SK-N-SH (cell line): ENCODE data around the gene ISYNA1. TPM values are rescaled to one million over a fixed set of nuclear protein-coding genes. Genes with fewer than 3 reads are reported as not detected.

Source experiments
- CTCF ChIA-PET: fragments of 300-600, 350-600 bp; formaldehyde crosslinking; extraction: SDS; loops from one replicate; lab custom pipeline; 2021; lab: Yijun Ruan, JAX
- POLR2A ChIA-PET: fragments of 350-600 bp; sonication (Branson Sonifier 250); formaldehyde crosslinking; extraction: SDS; loops from one replicate; lab custom pipeline; 2020; ENCODE audit warnings: antibody characterized with exemption, inconsistent platforms; lab: Yijun Ruan, JAX
- DNase-seq: peaks from one replicate; pipeline ENCODE4 v3.0.0; 2012
- H2AFZ ChIP-seq: fragments of 200-600 bp; sonication (generic); 2 replicates; pipeline ENCODE4 v1.8.1; 2016; ENCODE audit warnings: antibody characterized with exemption, mild to moderate bottlenecking, low read depth
- H3F3A ChIP-seq: fragments of 200-600 bp; sonication (generic); replicated peaks from 2 replicates; pipeline ENCODE3; 2016; ENCODE audit warnings: antibody characterized with exemption, mild to moderate bottlenecking; ENCODE audit not compliant: insufficient read depth
- H3K27ac ChIP-seq, 2 experiments: fragments of 200-500 bp in 1 of 2; fragments of 200-600 bp in 1 of 2; sonication (Bioruptor generic) in 1 of 2; sonication (generic), shearing (Covaris generic) in 1 of 2; 2 replicates each; pipeline versions ENCODE4 v1.5.1 to v1.6.1; 2014 to 2016; ENCODE audit warnings: low read depth in 2 of 2, inconsistent platforms in 1 of 2, low read length in 1 of 2, mild to moderate bottlenecking in 1 of 2, mixed read lengths in 1 of 2
- H3K27me3 ChIP-seq: fragments of 200-600 bp; sonication (generic), shearing (Covaris generic); 2 replicates; pipeline ENCODE4 v1.6.1; 2016; ENCODE audit warnings: mixed run types; ENCODE audit not compliant: insufficient read depth
- H3K36me3 ChIP-seq, 2 experiments: fragments of 200-500 bp in 1 of 2; fragments of 200-600 bp in 1 of 2; sonication (Bioruptor generic) in 1 of 2; sonication (generic) in 1 of 2; replicated peaks in 1 of 2; 2 replicates each; pipeline versions ENCODE3 to v1.5.1; 2014 to 2016; ENCODE audit warnings: low read length in 1 of 2, mild to moderate bottlenecking in 1 of 2; ENCODE audit not compliant: insufficient read depth in 2 of 2, control insufficient read depth in 1 of 2
- H3K4me1 ChIP-seq, 2 experiments: fragments of 200-500 bp in 1 of 2; fragments of 200-600 bp in 1 of 2; sonication (Bioruptor generic) in 1 of 2; sonication (generic), shearing (Covaris generic) in 1 of 2; 2 replicates each; pipeline versions ENCODE4 v1.5.1 to v1.6.1; 2014 to 2016; ENCODE audit warnings: low read depth in 1 of 2, low read length in 1 of 2, mixed run types in 1 of 2; ENCODE audit not compliant: insufficient read depth in 2 of 2, control insufficient read depth in 1 of 2
- H3K4me2 ChIP-seq: fragments of 200-600 bp; sonication (generic), shearing (Covaris generic); 2 replicates; pipeline ENCODE4 v1.6.1; 2017; ENCODE audit warnings: mixed run types
- H3K4me3 ChIP-seq, 2 experiments: fragments of 200-500 bp in 1 of 2; fragments of 200-600 bp in 1 of 2; sonication (Bioruptor generic) in 1 of 2; sonication (generic), shearing (Covaris generic) in 1 of 2; 2 replicates each; pipeline versions ENCODE4 v1.5.1 to v1.8.1; 2014 to 2016; ENCODE audit warnings: low read depth in 2 of 2, inconsistent platforms in 1 of 2, low read length in 1 of 2, mild to moderate bottlenecking in 1 of 2, mixed read lengths in 1 of 2, moderate library complexity in 1 of 2
- H3K79me2 ChIP-seq: fragments of 200-600 bp; sonication (generic); 2 replicates; pipeline ENCODE4 v1.8.1; 2017; ENCODE audit warnings: mild to moderate bottlenecking; ENCODE audit not compliant: insufficient read depth
- H3K9ac ChIP-seq: fragments of 200-600 bp; sonication (generic); 2 replicates; pipeline ENCODE4 v1.6.1; 2017; ENCODE audit warnings: mixed run types
- H3K9me2 ChIP-seq: fragments of 200-600 bp; sonication (generic); 2 replicates; pipeline ENCODE4 v1.6.1; 2017; ENCODE audit warnings: mixed run types
- H3K9me3 ChIP-seq: fragments of 200-600 bp; sonication (generic); 2 replicates; pipeline ENCODE4 v1.6.1; 2017; ENCODE audit warnings: mixed run types, mild to moderate bottlenecking, moderate library complexity
- H4K20me1 ChIP-seq: fragments of 200-600 bp; sonication (generic); 2 replicates; pipeline ENCODE4 v1.6.1; 2017; ENCODE audit warnings: mild to moderate bottlenecking, mixed run types; ENCODE audit not compliant: insufficient read depth
- CHD2 ChIP-seq: fragments of 150-350 bp; IDR thresholded peaks from 2 replicates; pipeline ENCODE4 v1.6.1; 2018; ENCODE audit warnings: low read length; ENCODE audit not compliant: partially characterized antibody
- EZH2phosphoT487 ChIP-seq: fragments of 200-600 bp; sonication (generic); IDR thresholded peaks from 2 replicates; pipeline ENCODE4 v1.6.1; 2017; ENCODE audit warnings: low read depth, mixed run types, mild to moderate bottlenecking, antibody characterized with exemption, moderate library complexity, borderline replicate concordance
- FOSL2 ChIP-seq: IDR thresholded peaks from 2 replicates; pipeline ENCODE4 v1.4.0; 2012; ENCODE audit warnings: low read depth, mild to moderate bottlenecking, moderate library complexity, borderline replicate concordance
- FOXJ3 ChIP-seq: sonication (generic); formaldehyde crosslinking; IDR thresholded peaks from 2 replicates; pipeline ENCODE4 v1.5.1; 2020; ENCODE audit warnings: mild to moderate bottlenecking, missing genetic modification reagents
- FOXM1 ChIP-seq: IDR thresholded peaks from 2 replicates; pipeline ENCODE4 v1.4.0; 2012; ENCODE audit warnings: low read depth, mild to moderate bottlenecking
- GATA2 ChIP-seq: sonication (generic); formaldehyde crosslinking; IDR thresholded peaks from 2 replicates; pipeline ENCODE4 v1.5.0; 2020; ENCODE audit warnings: mild to moderate bottlenecking, missing genetic modification reagents
- MXI1 ChIP-seq: IDR thresholded peaks from 2 replicates; pipeline ENCODE4 v1.6.1; 2012; ENCODE audit warnings: mild to moderate bottlenecking, low read depth, low read length, improper control_type of control experiment
- NFIC ChIP-seq: IDR thresholded peaks from 2 replicates; pipeline ENCODE4 v1.4.0; 2012; ENCODE audit warnings: borderline replicate concordance
- NRF1 ChIP-seq: IDR thresholded peaks from 2 replicates; pipeline ENCODE4 v1.6.1; 2012; ENCODE audit warnings: low read depth, mild to moderate bottlenecking, low read length
- POLR2AphosphoS5 ChIP-seq: IDR thresholded peaks from 2 replicates; pipeline ENCODE4 v1.6.1; 2012; ENCODE audit warnings: low read depth, low read length
- RCOR1 ChIP-seq: fragments of 150-350 bp; IDR thresholded peaks from 2 replicates; pipeline ENCODE4 v1.6.1; 2017; ENCODE audit warnings: antibody characterized with exemption, low read length
- RXRA ChIP-seq: IDR thresholded peaks from 2 replicates; pipeline ENCODE4 v1.4.0; 2012; ENCODE audit warnings: low read depth, mild to moderate bottlenecking, borderline replicate concordance
- SMC3 ChIP-seq: IDR thresholded peaks from 2 replicates; pipeline ENCODE4 v1.6.1; 2012; ENCODE audit warnings: low read depth, low read length, improper control_type of control experiment
- YY1 ChIP-seq: IDR thresholded peaks from 2 replicates; pipeline ENCODE4 v1.4.0; 2012; ENCODE audit warnings: low read depth, mild to moderate bottlenecking
- WGBS: methylation state at CpG from one replicate; pipeline ENCODE4 v1.1.6; 2017; ENCODE audit warnings: low lambda C conversion rate; 5-methylcytosine and 5-hydroxymethylcytosine counted together
- polyA plus RNA-seq, 3 experiments: library from polyadenylated mRNA; depleted of rRNA; stranded (reverse); fragments of >200 nt; gene quantifications; 2 replicates each; pipeline ENCODE4 v1.2.3, GENCODE V29; 2012
- TF ChIP-seq, protein P1 (sequence below): IDR thresholded peaks from 2 replicates; pipeline ENCODE4 v1.4.0; 2012; ENCODE audit warnings: low read depth
- TF ChIP-seq, protein P2 (sequence below): fragments of 150-350 bp; IDR thresholded peaks from 2 replicates; pipeline ENCODE4 v1.6.1; 2016; ENCODE audit warnings: mild to moderate bottlenecking, low read depth, low read length
- TF ChIP-seq, protein P3 (sequence below): IDR thresholded peaks from 2 replicates; pipeline ENCODE4 v1.4.0; 2012; ENCODE audit warnings: low read depth, borderline replicate concordance
- TF ChIP-seq, protein P4 (sequence below): IDR thresholded peaks from 2 replicates; pipeline ENCODE4 v1.4.0; 2012; ENCODE audit warnings: low read depth, borderline replicate concordance
- TF ChIP-seq, protein P5 (sequence below): IDR thresholded peaks from 2 replicates; pipeline ENCODE4 v1.6.1; 2012; ENCODE audit warnings: mild to moderate bottlenecking, low read depth, low read length, moderate library complexity

ISYNA1 gene
- polyA plus RNA-seq, 1 of the 3 experiments (the other 2 are of a cell fraction) = 48.0 TPM

DNA sequence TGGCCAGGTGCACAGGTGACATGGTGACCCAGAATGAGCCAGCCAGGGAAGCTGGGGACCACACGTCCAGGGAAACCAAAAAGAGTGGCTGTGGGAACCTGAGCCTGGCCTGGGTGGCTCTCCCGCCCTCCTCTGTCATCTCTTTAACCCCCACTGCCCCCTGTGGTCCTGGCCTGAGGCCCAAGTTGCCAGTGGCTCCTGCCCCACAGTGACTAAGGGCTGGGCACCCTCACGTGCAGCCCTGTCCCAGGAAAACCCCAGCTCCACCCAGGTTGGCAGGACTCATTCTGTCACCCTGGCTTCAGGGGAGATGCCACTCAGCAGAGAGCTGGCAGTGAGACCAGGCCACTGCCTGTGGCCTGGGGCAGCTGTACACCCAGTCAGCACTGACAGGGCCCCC lies 30.6 kb upstream of the ISYNA1 start:
- 64% methylated on average over 3 of the region's 3 CpGs for WGBS
- Histone ChIP-seq H3K9ac (no peak overlapping the region), H4K20me1 (peaks cover 38% of the 10 kb centered on the region), H3K4me2 (no peak overlapping the region), H3K36me3 (no peaks in the 10 kb centered on the region), H2AFZ (no peak overlapping the region), H3K9me2 (no peaks in the 10 kb centered on the region), H3K9me3 (no peaks in the 10 kb centered on the region), H3F3A (peaks cover 5% of the 10 kb centered on the region), H3K4me3 (no peak overlapping the region), H3K27me3 (no peaks in the 10 kb centered on the region), H3K27ac (no peak overlapping the region), H3K79me2 (peaks cover 20% of the 10 kb centered on the region; the same call in 1 of the 2 replicates), H3K4me1 (peaks cover 0 to 5% of the 10 kb centered on the region in 2 experiments; a peak in 1 of 4 replicates)
- no peak for DNase-seq
- TF ChIP-seq GATA2 (no peak), RXRA (no peak), EZH2phosphoT487 (no peak), NFIC (no peak), CHD2 (no peak), FOSL2 (no peak), FOXJ3 (CRISPR knock-in tag) (no peak), SMC3 (no peak), POLR2AphosphoS5 (no peak), NRF1 (no peak), YY1 (no peak), MXI1 (no peak), FOXM1 (no peak), RCOR1 (no peak)
- TF ChIP-seq, protein P1, sequence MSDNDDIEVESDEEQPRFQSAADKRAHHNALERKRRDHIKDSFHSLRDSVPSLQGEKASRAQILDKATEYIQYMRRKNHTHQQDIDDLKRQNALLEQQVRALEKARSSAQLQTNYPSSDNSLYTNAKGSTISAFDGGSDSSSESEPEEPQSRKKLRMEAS = no peak
- TF ChIP-seq, protein P2, sequence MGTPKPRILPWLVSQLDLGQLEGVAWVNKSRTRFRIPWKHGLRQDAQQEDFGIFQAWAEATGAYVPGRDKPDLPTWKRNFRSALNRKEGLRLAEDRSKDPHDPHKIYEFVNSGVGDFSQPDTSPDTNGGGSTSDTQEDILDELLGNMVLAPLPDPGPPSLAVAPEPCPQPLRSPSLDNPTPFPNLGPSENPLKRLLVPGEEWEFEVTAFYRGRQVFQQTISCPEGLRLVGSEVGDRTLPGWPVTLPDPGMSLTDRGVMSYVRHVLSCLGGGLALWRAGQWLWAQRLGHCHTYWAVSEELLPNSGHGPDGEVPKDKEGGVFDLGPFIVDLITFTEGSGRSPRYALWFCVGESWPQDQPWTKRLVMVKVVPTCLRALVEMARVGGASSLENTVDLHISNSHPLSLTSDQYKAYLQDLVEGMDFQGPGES = no peak
- TF ChIP-seq, protein P3, sequence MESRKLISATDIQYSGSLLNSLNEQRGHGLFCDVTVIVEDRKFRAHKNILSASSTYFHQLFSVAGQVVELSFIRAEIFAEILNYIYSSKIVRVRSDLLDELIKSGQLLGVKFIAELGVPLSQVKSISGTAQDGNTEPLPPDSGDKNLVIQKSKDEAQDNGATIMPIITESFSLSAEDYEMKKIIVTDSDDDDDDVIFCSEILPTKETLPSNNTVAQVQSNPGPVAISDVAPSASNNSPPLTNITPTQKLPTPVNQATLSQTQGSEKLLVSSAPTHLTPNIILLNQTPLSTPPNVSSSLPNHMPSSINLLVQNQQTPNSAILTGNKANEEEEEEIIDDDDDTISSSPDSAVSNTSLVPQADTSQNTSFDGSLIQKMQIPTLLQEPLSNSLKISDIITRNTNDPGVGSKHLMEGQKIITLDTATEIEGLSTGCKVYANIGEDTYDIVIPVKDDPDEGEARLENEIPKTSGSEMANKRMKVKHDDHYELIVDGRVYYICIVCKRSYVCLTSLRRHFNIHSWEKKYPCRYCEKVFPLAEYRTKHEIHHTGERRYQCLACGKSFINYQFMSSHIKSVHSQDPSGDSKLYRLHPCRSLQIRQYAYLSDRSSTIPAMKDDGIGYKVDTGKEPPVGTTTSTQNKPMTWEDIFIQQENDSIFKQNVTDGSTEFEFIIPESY = no peak
- TF ChIP-seq, protein P4, sequence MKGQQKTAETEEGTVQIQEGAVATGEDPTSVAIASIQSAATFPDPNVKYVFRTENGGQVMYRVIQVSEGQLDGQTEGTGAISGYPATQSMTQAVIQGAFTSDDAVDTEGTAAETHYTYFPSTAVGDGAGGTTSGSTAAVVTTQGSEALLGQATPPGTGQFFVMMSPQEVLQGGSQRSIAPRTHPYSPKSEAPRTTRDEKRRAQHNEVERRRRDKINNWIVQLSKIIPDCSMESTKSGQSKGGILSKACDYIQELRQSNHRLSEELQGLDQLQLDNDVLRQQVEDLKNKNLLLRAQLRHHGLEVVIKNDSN = no peak
- TF ChIP-seq, protein P5, sequence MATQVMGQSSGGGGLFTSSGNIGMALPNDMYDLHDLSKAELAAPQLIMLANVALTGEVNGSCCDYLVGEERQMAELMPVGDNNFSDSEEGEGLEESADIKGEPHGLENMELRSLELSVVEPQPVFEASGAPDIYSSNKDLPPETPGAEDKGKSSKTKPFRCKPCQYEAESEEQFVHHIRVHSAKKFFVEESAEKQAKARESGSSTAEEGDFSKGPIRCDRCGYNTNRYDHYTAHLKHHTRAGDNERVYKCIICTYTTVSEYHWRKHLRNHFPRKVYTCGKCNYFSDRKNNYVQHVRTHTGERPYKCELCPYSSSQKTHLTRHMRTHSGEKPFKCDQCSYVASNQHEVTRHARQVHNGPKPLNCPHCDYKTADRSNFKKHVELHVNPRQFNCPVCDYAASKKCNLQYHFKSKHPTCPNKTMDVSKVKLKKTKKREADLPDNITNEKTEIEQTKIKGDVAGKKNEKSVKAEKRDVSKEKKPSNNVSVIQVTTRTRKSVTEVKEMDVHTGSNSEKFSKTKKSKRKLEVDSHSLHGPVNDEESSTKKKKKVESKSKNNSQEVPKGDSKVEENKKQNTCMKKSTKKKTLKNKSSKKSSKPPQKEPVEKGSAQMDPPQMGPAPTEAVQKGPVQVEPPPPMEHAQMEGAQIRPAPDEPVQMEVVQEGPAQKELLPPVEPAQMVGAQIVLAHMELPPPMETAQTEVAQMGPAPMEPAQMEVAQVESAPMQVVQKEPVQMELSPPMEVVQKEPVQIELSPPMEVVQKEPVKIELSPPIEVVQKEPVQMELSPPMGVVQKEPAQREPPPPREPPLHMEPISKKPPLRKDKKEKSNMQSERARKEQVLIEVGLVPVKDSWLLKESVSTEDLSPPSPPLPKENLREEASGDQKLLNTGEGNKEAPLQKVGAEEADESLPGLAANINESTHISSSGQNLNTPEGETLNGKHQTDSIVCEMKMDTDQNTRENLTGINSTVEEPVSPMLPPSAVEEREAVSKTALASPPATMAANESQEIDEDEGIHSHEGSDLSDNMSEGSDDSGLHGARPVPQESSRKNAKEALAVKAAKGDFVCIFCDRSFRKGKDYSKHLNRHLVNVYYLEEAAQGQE = no peak
- ChIA-PET CTCF (interaction anchor here (0.8 to 6.5 kb wide), 15 partner anchors 8 to 379 kb away, joined by 3 to 63 read pairs (median 4); partner anchors contain the start of genes ELL, ISYNA1 and REX1BD), POLR2A (no interaction called here)
